ENCODE data around the gene RRP36.
"Not testable (repeated sequence)": the region's sequence is repeated elsewhere in the genome, so short reads cannot be mapped to it uniquely, and the experiment has no call there.

RRP36 gene

DNA sequence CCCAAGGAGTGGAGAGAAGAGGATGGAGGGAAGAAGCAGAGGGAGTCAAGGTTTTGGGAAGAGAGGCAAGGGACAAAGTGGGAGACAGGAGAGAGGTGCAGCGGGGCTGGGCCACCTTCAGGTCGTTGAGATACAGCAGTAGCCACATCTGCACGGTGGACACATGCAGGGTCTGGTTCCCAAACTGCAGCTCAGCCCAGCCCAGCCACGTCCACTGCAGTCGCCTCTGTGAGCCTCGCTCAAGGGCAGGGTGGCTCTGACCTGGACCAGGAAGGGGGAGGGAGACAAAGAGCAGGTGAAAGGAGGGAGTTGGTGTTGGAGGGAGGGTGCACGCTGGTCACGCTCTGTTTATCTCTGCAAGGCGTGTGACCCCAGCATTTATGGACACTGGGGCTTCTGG lies 17.3 kb downstream of the RRP36 start:
- no peak for DNase-seq

DNA sequence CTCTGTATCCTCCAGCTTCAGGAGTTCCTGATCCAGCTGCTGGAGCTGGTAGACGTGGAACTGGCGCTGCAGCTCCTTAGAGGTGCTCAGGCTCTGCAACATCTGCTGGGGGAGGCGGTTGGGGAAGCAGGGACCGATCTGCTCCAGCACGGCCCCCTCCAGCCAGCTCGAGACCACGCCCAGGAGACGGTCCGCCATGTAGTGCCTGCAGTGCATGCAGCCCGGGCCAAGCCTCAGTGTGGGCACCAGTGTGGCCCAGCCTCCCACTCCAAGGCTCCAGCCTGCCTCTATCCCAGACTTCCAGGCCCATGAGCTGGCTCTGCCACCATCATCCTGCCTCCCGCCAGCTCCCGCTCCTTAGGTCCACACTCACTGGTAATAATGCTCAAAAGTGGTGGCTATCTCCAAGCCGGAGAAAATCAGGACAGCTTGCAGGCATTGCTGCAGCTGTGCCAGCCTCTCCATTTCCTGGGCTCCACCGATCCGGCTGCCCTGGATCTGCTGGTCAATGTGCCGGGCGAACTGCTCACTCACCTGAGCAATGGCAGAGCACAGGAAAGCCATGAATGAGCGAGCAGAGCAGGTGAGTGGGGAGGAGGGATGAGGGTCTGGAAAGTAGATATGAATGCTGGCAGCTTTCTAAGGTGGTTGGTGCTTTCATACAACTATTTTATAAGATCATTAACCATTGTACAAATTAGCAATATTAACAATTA lies 19.3 kb downstream of the RRP36 start:
- no peak for DNase-seq

DNA sequence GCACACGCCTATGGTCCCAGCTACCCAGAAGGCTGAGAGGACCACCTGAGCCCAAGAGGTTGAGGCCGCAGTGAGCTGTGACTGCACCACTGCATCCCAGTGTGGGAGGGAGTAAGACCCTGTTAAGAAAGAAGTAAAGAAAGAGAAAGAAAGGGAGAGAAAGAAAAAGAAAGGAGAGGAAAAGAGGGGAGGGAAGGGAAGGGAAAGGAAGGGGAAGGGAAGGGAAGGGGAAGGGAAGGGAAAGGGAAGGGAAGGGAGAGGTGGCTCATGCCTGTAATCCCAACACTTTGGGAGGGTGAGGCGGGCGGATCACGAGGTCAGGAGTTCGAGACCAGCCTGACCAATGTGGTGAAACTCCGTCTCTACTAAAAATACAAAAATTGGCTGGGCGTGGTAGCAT lies 20.1 kb downstream of the RRP36 start:
- DNase-seq = not testable (repeated sequence)

DNA sequence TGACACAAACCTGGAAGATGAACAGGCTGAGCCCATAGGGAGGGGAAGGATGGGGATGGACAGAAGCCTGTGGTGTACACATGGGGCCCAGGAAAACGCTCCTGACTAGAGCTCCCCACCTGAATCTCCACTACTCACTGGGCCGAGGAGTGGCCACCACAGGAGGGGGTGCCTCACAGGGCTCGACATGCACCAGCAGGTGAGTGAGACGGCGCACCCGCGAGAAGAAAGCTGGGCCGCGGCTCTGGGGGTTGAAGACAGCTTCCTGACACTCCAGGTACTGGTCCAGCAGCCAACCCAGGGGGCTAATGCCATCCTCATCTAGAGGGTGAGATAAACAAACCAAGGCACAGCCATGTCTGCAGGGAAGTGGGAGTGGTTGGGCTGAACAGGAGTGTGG lies 21.9 kb downstream of the RRP36 start:
- DNase-seq = no peak

DNA sequence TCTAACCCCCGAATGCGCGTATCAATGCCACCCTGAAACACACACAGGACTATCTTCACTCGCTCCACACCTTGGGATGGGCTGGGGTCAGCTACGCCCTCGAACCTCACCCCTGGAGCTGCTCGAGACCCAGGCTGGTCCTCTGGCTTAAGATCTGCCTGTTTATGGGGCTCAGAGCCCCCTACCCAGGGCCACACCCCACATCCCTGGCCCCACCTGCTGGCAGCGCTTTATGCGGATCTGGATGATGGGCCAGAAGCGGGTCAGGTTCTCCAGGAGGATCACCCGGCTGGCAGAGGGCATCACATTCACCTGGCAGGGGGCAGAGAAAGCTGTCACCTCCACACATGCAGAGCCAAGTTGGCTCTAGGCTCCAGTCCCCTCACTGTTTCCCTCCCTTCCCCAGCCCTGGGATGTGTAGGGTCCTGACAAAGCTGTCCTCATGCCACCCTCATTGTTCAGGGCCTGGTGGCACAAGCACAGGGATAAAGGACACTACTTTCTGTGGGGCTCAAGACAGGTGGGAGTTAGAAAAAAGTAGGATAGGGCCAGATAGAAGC lies 24.0 kb downstream of the RRP36 start:
- no peak for DNase-seq

DNA sequence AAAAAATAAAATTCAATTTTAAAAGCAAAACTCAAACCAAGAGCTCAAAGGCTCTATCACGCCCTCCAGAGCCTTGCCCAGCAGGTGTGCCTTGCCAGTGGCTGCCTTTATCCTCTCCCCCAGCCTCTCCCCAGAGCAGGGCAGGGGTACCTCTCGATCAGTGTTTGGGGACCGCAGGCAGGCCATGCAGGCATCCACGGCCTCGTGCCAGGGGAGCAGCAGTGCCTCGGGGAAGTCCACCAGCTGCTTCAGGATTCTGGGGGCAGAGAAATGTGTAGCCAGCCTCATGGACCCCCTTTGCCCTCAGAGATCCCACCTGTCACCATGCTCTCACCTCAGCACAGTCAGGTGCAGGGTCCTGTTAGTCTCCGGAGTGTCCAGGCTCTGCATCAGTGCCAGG lies 26.6 kb downstream of the RRP36 start:
- DNase-seq = no peak

DNA sequence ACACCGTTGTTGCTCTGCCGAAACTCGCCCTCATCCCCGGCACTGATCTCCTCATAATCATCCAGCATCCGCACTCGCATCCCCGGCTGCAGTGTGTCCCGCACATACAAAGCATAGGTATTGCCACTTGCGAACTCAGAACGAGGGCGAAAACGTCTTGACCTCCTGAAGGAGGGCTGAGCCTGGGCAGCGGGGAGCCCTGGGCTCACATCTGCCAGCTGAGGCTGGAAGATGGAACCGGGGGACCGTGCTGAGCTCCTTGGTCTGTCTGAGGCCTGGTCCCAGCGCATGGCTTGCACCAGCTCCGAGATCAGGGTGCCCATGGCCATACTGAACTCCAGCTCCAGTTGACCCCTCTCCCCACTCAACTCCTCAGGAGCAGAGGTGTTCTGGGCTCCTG lies 29.6 kb downstream of the RRP36 start:
- DNase-seq = no peak

DNA sequence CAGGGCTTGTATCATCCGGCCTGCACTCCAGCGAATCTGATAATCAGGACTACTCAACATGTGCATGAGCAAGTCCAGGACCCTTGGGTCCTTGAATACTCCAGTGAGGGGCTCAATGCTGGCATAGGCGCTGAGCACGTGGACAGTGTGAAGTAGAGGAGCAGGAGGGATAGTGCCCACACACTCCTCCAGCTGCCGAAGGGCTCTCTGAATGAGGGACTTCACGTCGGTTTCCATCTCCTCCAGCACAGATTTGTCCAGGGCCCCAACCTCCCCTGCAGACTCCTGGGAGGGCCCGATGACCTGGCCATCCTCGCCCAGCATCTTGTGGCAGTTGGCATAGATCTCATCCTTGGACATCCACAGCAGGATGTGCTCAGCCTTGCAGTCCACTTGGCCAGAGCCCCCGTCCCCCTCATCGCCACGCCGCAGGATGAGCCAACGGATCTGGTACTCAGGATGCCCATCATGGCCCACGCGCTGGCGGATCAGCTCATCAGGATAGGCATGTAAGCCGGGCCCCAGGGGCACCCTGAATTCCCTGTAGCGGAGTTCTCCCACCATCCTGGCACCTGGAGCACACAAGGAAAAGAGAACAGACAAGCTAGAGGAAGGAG lies 30.9 kb downstream of the RRP36 start:
- no peak for DNase-seq

DNA sequence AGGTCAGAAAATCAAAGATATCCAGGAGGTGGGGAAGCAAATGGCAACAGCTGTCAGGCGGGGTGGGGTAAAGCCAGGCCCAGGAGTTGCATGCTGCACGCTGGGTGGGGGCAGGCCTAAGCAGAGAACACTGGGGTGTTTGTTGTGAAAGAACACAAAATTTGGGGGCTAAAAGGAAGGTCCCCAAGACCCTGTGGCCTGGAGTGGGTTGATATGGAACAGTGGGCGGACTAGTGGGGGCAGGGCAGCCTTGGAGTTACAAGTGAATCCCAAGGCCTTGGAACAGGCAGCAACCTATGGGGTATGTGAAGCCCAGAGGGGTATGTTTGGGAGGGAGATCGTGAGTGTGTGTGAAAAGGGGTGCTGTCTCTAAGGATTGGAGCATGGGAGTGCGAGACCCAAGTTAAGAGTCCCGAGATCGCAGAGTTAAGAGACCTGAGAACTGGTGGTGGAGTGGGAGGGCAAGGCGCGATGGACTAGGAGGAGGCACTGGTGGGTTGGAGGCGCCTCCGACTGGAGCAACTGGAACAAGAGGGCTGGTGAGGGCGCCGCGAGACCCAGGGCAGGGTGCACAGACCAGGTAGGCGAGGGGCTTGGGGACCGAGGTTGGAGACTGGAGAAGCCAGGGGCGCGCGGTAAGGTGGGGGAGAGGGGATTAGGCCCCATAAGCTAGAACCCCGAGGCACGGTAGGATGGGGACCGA lies 31.6 kb downstream of the RRP36 start:
- peak; percentile 65 for DNase-seq

DNA sequence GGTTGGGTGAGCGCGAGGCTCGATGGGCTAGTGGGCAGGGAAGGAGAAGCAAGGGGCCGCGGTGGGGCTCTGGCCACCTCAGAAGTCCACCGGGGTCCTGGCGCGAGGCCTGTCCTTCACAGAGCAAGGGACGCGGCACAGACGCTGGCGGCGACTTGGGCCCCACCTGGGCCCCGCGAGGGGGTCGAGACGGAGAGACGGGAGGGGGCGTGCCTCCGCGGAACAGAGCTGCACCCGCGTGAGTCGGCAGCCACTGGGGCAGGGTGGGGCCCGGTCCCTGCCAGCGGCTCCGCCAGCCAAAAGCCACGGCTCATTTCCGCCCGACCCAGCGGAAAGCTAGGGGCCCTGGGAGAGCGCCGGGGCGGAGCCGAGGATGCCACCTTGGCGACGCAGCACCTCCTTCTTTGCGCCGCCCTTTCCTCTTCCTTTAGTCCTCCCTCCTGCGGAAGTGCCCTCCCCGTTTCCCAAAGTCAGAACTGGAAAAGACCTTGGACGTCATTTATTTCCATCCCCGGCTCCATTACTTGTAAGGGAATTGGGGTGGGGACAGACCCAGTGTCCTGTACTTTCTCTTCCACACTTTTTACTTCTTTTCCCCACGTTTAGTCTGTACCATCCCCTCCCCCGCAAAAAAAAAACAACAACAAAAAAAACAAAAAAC lies 32.3 kb downstream of the RRP36 start, which contains the start of gene CUL7:
TSS of gene CUL7 (minus strand) at position 307 of the 661 bp plus-strand sequence. CDS start 1,063 bp downstream, outside the sequence.
- peak; percentile 98 for DNase-seq

DNA sequence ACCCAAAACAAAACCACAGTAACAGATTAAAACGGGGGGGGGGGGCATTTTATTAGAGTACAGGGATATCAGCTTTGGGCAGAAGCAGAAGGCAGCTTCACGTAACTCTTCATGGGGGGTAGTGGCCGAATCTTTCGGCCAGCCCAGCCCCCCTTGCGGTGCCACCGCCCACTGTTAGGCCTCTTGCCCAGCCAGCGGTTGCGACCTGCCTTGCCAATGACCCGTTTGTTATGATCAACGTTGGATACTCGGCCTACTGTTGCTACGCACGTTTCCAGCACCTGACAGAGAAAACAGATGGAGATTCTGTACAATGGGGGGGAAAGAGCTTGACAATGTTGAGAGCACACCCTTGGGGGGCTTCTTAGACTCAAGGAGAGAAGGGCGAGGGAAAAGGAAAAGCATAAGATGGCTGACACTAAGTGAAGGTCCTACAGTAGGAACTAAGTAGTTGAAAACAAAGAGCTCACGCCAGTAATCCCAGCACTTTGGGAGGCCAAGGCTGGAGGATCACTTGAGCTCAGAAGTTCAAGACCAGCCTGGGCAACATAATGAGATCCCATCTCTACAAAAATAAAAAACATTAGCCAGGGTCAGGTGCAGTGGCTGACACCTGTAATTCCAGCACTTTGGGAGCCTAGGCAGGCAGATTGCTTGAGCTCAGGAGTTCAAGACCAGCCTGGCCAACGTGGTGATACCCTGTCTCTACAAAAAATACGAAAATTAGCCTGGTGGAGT lies 33.0 kb downstream of the RRP36 start:
- DNase-seq = no peak

DNA sequence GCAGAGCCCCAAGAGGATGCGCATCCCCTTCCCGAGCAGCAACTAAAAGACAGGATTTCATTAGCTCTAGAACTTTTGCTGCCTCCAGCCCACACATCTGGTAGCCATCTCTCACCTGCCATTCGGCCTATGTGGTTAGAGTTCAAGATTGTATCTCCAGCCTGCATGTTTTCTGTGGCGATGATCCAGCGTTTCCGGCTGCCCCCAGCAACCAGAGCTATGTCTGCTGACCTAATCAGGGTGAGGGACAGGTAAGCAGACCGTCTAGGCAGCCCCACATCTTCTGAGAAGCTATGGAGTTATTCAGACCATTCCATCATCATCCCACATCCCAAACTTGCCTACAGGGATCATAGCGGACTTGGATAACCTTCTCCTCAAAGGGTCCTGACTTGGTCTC lies 34.5 kb downstream of the RRP36 start:
- DNase-seq = no peak

DNA sequence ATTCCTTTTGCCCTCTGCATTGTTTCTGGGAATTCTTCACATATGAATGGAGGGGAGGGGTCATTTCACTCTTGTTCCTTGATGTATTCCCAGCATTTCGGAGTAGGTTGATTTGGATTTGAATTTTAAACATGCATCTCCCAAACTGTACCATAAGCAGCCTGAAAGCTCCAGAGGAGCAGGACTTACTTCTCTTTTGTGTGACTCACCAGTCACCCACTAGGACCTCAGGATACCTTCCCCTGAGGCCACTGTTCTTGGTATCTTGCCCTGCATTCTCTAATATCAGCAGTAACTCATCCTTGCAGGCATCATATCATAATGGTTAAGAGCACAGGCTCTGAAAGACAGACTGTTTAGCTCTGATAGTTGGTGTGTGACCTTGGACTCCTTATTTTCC lies 37.1 kb downstream of the RRP36 start:
- no peak for DNase-seq

DNA sequence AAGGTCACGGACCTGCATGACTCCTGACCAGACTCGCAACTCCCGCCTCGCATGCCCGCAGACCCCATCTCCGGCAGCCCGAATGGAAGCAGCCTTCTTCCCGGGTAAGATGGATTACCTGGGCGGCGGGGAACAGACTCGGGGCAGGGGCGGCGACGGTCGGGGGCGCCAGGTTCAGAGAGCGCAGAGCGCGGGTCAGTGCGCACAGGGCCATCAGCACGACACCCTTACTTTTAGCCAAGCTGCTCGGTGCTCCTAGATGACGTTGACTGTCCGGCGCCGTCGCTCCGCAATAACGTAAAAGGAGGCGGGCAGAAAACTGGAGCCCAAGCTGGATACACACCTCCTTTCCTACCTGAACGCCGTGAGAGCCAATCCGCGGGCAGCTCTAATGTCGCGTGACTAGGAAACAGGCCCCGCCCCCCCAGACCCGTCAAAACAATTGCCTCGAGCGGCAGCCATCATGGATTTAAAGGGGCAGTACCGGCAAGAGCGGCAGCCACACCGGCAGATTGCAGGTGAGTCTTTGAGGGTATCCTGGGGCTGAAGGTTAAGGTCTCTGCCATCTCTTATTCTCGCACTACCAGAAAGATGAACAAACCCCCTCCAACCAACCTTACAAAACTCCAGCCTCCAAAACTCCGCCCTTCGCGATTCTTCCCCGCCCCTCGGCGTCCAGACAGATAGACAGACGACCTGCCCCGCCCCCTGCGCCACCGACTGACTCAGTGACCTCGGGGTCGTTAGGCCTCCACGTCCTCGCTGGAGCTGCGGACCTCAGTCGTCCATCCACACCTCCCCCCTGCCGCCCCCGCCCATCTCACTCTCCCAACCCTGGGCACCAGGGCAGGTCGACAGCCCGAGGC lies 38.0 kb downstream of the RRP36 start, which contains the start of the genes KLC4 and MRPL2:
TSS of gene KLC4 (plus strand) at position 464 of the 866 bp plus-strand sequence. CDS start 1,705 bp downstream, outside the sequence.
TSS of gene MRPL2 (minus strand) at position 267 of the 866 bp plus-strand sequence. CDS start at position 214, 53 bp downstream.
- peak; percentile 99 for DNase-seq

DNA sequence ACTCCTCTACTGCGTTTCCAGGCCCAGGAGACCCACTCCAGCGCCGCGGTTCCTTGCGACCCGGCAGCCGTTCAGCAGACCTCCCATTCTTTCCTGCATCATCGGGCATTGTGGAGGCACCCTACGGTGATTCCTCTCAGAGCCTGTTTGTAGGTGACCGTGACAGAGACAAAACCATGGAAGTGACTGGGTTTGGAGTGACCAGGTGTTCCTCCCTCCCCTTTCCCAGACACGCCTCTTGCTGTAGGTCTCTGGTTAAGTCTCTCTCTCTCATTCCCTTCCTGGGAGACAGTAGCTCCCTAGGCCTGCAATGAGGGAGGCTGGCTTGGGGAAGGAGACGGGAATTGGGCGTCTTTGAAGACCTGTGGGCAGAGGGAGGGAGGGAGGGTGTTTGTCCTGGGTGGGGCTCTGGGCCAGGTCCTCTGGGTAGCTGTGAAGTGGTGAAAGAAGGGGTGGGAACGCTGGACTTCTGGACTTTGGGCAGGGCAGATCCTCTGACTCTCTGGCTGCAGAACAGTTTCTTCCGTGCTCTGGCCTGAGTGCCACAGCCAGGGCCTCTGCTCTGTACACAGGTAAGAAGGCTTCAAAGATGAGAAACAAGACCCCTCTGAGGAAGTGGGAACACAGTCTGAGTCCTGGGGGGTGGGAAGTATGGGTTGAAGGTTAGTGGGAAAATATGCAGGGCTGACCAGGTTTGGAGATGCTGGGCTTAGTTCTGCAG lies 38.8 kb downstream of the RRP36 start:
- DNase-seq = no peak

DNA sequence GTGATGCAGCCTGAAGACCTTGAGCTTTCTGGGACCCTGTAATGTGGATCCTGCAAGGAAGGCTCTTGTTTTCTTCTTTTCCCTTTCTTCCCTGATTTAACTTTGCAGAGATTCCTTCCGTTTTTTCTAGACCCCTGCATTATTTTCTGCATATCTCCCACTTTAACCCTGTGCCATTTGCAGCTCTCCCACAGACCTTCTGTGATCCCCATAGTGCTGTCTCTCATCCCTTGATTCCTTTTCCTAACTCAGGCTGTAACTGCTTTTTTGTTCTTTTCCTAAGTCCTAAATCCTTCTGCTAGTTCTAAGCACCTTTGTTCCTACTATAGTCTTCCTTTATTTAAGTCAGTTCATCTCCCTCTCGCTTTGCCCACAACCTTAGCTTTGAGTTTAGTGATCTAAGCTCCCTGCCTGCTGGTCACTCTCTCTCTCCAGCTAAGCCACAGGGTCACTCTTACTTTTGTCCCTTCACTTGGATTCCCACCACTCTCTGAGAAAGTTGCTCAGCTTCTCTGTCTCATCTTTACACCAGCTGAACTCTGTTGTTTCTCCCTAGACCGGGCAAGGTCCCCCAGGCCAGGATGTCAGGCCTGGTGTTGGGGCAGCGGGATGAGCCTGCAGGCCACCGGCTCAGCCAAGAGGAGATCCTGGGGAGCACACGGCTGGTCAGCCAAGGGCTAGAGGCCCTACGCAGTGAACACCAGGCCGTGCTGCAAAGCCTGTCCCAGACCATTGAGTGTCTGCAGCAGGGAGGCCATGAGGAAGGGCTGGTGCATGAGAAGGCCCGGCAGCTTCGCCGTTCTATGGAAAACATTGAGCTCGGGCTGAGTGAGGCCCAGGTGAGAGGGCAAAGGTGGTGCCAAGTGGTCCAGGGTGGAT lies 39.6 kb downstream of the RRP36 start:
- no peak for DNase-seq

DNA sequence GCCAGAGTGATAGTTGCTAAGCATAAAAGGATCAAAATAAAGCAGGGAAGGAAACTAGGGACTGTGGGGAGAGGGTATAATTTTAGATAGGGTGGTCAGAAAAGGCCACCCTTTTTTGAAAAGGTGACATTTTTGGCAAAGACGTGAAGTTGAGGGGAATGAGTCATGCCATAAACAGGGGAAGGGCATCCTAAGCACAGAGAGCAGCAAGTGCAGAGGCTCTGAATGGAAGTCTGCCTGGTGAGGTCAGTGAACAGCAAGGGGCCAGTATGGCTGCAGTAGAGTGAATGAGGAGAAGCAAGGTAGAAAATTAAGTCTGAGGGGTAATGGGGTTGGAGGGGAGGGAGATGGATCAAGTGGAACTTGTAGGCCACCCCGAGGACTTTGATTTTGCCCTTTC lies 40.4 kb downstream of the RRP36 start:
- no peak for DNase-seq

DNA sequence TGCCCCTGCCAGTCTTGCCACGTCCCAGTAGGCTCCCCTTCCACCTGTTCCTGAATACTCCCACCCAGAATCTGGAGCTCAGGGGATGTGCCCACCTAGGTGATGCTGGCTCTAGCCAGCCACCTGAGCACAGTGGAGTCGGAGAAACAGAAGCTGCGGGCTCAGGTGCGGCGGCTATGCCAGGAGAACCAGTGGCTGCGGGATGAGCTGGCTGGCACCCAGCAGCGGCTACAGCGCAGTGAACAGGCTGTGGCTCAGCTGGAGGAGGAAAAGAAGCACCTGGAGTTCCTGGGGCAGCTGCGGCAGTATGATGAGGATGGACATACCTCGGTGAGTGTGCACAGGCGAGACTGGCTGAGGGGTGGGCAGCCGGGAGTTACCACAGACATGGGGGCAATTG lies 41.4 kb downstream of the RRP36 start:
- DNase-seq = no peak

DNA sequence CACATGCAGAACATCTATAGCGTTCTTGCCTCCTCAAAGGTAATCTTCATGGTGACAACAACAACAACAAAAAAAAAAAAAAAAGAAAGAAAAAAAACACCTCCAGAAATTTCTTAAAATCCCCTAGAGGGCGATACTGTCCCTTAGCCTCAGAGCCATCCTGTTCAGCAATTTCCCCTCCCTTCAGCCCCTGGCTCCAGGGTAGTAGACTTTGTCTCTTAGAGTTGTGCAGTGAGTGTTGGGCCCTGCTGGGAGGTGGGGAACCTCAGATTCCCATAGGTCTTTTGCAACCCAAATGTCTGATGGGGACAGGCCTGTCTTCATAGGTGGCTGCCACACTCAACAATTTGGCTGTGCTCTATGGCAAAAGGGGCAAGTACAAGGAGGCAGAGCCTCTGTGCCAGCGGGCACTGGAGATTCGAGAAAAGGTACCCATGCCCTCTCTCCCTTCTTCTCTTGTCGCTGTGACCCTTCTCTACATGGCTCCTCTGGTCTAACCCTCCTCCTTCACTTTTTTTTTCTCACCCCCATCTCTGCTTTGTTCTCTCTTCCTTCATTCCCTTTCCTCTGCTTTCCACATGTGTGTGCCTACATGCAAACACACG lies 48.7 kb downstream of the RRP36 start:
- no peak for DNase-seq
